ENCODE results near the gene RIMBP3C.
"Not testable (repeated sequence)": the region's sequence is repeated elsewhere in the genome, so short reads cannot be mapped to it uniquely, and the experiment has no call there.

GRCh38 chr22:21498489-21498888 is 52.8 kb downstream of the RIMBP3C start:
- TF ChIP-seq CTCF (IDR thresholded peaks at IDR 0.05; ENCODE audit: poor library complexity, severe bottlenecking); EZH2 (IDR thresholded peaks at IDR 0.05; ENCODE audit: borderline replicate concordance, insufficient read depth, low read length, poor library complexity, severe bottlenecking); POLR2AphosphoS5 (IDR thresholded peaks at IDR 0.05); EP300 (conservative IDR thresholded peaks at IDR 0.05; ENCODE audit: poor library complexity, severe bottlenecking); MXI1 (conservative IDR thresholded peaks at IDR 0.05; ENCODE audit: poor library complexity, severe bottlenecking); TAF1 (IDR thresholded peaks at IDR 0.05; ENCODE audit: low read depth); RAD21 (conservative IDR thresholded peaks at IDR 0.05); REST (IDR thresholded peaks at IDR 0.05; ENCODE audit: borderline replicate concordance); SMC3 (conservative IDR thresholded peaks at IDR 0.05; ENCODE audit: poor library complexity): not testable (repeated sequence)
